Measurements from ENCODE around the gene SWT1.

The SWT1 gene

GRCh38 chr1:185325413-185325812, 168.4 kb downstream of the SWT1 start:
- DNase-seq (ENCODE audit: extremely low read depth, low read depth): no peak

GRCh38 chr1:185328255-185328654, 171.3 kb downstream of the SWT1 start:
- TF ChIP-seq, protein P1, sequence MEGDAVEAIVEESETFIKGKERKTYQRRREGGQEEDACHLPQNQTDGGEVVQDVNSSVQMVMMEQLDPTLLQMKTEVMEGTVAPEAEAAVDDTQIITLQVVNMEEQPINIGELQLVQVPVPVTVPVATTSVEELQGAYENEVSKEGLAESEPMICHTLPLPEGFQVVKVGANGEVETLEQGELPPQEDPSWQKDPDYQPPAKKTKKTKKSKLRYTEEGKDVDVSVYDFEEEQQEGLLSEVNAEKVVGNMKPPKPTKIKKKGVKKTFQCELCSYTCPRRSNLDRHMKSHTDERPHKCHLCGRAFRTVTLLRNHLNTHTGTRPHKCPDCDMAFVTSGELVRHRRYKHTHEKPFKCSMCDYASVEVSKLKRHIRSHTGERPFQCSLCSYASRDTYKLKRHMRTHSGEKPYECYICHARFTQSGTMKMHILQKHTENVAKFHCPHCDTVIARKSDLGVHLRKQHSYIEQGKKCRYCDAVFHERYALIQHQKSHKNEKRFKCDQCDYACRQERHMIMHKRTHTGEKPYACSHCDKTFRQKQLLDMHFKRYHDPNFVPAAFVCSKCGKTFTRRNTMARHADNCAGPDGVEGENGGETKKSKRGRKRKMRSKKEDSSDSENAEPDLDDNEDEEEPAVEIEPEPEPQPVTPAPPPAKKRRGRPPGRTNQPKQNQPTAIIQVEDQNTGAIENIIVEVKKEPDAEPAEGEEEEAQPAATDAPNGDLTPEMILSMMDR (IDR thresholded peaks at IDR 0.05; ENCODE audit: low read depth, low read length): no peak
- no peak for DNase-seq (ENCODE audit: extremely low read depth, low read depth)

More at GRCh38 chr1:185325413-185325812, 168.4 kb downstream of the SWT1 start:
- TF ChIP-seq, protein P1 (IDR thresholded peaks at IDR 0.05; ENCODE audit: low read depth, low read length): no peak

GRCh38 chr1:185334182-185334581, 177.2 kb downstream of the SWT1 start:
- DNase-seq (ENCODE audit: extremely low read depth, low read depth): no peak
- TF ChIP-seq, protein P1 (IDR thresholded peaks at IDR 0.05; ENCODE audit: low read depth, low read length): no peak

DNA sequence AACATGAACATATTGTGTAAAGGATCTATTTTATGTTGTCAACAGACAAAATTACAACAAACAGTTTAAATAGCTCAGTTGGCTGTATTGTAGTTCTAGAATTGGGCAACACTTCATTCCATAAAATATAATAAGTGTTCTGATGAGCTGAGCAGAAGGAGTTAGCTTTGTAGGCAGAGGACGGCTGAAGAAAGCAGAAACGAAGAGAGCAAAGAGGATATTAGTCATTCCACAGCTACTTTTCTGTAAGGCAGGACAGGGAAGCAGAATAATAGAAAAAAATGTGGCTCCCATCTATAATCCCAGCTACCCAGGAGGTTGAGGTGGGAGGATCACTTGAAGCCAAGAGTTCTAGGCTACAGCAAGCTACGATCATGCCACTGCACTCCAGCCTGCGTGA, 180.3 kb downstream of the SWT1 start:
- no peak for DNase-seq (ENCODE audit: extremely low read depth, low read depth)
- TF ChIP-seq, protein P1 (IDR thresholded peaks at IDR 0.05; ENCODE audit: low read depth, low read length): no peak

- no peak for DNase-seq (ENCODE audit: extremely low read depth, low read depth)
- TF ChIP-seq, protein P1 (IDR thresholded peaks at IDR 0.05; ENCODE audit: low read depth, low read length): no peak
These were observed 182.0 kb downstream of the SWT1 start for GRCh38 chr1:185338719-185339622.

DNA sequence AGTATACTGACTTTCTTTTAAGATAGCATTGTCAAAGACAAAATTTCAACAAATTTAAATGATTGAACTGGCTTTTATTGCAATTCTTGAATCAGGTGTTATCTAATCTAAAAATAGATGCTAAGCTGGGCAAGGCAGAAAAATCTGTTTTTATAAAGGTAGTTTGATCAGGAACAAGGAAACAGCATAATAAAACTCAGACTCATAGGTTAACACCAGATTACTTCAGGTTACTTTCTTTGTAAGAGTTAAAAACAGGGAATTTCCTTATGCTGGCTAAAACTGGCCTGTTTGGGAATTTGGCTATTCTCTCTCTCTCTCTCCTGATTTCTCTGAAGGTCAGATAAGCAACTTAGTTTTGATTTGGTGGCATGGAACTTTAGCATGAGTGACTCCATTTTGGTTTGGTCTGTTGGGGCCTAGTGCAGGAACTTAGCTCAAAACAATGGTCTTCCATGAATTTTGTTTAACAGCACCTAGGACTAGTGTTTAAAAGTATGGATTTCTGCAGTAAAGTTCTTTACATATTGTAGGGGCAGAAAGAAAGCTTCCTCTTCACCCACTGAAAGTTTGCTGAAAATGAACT, 184.3 kb downstream of the SWT1 start:
- DNase-seq (ENCODE audit: extremely low read depth, low read depth): no peak
- TF ChIP-seq, protein P1 (IDR thresholded peaks at IDR 0.05; ENCODE audit: low read depth, low read length): no peak
